ENCODE data around the gene CPEB2.

The CPEB2 gene

DNA sequence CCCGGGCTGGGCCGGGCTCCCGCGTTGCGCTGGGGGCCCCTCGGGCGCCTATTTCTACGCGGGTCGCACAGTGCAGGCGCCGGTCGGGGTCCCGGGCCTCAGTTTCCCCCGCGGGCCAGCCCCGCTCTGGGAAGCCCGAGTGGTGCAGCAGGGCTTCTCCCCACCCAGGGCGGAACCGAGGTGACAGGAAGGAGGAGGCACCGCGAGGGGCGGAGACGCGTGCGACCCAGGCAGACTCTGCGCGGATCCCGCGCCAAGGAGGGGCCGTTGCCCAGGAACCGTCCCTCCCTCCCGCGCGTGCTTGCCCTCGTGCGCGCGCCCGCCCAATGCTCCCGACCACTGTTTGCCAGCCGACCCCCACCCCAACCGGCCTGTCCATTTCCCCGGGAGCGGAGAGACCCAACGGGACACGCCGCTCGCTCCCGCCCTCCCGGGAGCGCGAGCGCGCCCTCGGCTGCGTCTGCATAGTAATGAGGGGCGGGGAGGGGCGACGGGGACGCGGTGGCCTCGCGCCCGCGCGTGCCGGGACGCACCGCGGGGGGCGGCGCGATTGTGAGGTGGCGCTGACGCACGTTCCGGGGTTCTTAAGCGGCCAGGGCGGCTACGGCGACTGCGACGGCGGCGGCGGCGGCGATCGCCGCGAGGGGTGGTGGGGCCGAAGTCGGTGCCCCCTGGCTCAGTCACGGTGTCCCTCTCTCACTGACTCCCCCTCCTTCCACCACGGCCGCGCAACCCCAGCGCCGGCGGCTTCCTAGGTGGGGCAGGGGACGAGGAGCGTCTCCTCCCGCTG lies at the start of gene CPEB2:
TSS of gene CPEB2 (plus strand) at position 613 of the 790 bp plus-strand sequence. CDS start 193 bp downstream, outside the sequence.
- peak; percentile 97 for DNase-seq (ENCODE audit: low spot score)

DNA sequence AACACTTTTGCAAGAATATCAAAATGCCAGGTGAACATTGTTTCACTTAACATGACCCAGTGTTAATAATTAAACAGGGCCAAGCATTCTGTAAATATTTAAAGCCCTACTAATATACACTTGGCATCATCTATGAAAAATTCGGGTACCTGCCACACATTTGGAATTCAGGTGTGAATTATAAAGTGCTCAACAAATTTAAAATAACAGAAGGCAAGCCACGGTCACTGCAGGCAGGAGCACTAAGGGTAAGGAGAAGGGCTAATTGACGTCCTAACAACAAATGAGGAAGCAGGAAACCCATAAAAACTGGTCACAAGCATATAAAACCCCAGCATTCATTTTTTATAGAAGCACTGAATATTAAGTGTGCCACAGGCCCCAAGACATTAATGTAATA lies 43.8 kb upstream of the CPEB2 start:
- DNase-seq (ENCODE audit: low spot score), result no peak

DNA sequence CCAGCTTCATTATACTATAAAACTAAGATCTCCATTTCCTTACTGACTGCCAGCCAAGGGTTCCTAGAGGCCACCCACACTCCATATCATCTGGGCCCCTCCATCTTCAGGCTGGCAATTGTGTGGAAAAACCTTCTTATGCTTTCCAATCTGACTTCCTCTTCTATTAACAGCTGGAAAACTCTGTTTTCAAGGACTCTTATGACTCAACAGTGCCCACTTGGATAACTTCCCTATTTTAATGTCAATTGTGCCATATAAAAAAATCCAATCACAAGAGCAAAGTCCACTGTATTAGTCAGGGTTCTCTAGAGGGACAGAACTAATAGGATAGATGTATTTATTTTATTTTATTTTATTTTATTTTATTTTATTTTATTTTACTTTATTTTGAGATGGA lies 41.0 kb upstream of the CPEB2 start:
- no peak for DNase-seq (ENCODE audit: low spot score)

DNA sequence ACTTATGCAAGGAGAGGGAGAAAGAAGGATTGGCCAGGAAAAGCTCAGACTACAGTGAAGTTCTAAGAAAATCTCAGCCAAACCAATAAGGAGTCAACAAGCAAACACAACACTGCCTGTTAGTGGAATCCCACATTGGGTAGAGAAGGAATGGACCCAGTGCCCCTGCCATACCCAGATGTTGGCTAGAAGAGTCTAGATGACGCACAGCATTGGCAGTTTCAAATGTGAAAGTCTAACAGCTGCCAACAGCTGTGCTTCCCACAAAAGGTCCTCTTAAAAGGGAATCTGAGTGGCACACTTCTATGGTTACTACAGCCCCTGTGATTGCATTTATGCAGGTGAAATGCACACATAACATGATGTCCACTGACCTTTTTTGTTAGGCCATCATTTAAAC lies 37.2 kb upstream of the CPEB2 start:
- no peak for DNase-seq (ENCODE audit: low spot score)

DNA sequence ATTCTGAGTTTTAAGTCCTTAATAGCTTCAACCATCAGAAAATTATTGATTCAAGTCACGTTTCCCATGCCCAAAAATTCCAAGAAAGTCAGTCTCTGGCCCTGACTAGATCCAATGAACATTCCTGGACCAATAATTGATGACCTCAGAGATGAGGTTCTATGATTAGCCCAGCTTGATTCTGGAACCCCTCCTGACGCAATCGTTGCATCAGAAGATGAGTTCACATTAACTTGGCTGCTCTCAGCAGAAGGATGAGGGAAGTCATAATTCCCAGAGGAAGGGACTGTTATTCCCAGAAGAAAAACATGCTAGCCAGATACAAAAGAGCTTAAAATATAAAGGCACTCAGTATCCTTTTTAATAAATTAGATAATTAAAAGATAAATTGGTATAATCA lies 34.3 kb upstream of the CPEB2 start:
- DNase-seq (ENCODE audit: low spot score), result no peak

DNA sequence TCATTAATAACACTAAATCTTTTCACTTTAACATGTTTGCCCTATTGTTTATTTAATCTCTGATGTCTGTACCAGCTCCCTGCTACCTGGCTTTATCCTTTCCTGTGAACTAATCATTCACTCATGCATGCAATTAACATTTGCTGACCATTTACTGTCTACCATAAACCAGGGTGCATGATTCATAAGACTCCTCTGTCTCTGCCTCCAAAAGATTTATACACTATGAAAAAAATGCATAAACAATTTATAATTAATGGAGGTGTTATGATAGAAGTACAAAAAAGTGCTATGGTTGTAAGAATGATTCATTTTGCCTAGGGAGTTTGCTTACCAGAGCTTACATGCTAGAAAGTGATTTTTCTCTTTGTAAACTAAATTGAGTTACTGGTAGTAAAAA lies 24.5 kb upstream of the CPEB2 start:
- DNase-seq (ENCODE audit: low spot score), result no peak

DNA sequence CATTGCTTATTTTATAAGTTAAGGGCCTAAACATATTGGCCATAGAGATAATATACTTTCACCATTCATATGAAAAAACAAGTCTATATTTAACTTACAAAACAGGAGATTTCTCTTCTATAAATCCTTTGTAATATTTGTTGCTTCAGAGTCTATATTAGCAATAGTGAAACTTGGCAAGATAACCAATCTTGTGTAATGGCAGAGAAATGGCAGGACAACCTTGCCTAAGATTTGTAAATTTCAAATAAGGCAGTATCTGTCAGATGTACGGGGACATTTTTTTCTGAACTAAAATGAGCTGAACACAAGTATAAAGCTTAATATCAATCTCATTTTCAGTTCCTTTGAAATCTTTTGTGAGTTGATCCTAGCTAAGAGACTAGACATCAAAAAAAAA lies 17.8 kb upstream of the CPEB2 start:
- DNase-seq (ENCODE audit: low spot score), result no peak

DNA sequence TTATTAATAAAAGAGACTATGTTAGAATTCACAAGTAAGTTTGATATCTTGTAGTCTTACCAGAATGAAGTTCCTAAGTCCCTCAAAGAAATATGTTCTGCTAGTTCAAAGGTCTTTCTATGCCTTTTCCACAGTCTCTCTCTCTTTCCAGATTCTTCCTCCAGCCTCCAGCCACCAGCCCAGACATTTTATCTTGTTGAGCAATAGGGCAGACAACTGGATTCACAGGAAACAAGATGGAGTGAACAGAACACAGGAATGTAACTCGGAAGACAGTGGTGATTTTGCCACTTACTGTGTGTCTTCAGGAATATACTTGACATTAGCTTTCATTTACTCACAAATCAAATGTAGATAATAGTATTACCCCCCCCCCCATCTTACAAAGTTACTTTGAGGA lies 17.1 kb upstream of the CPEB2 start:
- DNase-seq (ENCODE audit: low spot score), result no peak

DNA sequence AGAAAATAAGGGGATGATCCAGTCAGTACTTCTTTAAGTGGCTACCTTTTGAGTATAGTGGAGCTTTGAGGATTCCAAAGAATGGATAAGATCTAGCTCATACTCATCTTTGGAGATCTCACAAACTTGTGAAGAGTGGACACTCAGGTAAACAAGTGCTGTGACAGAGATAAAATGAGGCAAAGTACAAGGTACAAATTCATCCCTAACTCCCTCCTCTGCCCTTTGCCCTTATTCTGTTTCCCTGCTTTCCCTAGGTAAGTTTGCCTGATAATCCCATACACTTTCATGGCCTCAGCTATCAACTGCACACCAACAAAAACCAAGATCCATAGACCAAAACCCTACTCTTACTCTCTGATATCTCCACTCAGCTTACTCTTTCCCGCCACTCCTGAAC lies 16.4 kb upstream of the CPEB2 start:
- no peak for DNase-seq (ENCODE audit: low spot score)

DNA sequence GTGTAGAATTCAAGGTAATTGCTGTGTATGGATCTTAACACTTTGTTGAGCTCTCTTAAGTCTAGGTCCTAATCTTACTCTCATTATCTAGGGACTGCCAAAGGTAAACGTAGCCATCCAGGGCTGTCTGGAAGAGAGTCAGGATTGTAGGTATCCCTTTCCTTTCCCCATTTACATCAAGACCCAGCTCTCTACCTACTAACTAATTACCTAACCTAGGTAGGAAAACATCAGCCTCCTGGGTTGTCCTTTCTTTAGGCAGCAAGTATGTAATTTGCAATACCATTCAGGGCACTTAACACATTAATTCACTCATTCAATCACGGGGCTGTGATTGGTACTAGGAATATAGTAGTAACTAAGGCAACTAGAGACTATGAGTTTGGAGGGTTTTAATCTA lies 15.2 kb upstream of the CPEB2 start:
- no peak for DNase-seq (ENCODE audit: low spot score)

DNA sequence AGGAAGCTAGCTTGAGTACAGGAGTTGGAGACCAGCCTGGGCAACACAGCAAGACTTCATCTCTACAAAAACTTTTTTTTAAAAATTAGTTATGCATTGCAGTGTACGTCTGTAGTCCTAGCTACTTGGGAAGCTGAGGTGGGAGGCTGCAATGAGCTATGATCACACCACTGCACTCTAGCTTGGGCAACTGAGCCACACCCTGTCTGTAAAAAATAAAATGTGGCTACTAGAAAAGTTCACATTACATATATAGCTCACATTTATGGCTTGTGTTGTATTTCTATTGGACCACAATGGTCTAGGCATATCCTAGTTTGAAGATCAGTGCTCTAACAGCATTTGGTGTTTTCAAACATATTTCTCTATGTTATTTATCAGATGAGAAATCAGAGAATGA lies 11.8 kb upstream of the CPEB2 start:
- no peak for DNase-seq (ENCODE audit: low spot score)

DNA sequence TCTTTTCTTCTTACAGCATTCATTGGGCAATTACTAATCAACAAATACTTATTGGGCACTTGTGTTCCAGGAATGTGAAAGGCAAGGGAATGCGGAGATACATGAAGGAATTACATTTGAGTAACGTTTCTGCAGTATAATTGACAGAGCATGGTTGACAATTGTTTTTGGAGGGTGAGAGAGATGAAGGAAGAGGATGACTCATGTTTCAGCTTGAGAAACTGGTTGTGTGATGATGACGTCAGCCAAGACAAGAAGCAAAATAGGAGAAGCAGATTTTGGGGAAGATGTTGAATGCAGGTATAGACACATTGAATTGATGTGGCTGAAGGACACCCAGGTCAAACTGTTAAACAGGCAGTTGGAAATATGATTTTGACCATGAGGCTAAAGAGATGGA lies 8.0 kb upstream of the CPEB2 start:
- DNase-seq (ENCODE audit: low spot score), result no peak

DNA sequence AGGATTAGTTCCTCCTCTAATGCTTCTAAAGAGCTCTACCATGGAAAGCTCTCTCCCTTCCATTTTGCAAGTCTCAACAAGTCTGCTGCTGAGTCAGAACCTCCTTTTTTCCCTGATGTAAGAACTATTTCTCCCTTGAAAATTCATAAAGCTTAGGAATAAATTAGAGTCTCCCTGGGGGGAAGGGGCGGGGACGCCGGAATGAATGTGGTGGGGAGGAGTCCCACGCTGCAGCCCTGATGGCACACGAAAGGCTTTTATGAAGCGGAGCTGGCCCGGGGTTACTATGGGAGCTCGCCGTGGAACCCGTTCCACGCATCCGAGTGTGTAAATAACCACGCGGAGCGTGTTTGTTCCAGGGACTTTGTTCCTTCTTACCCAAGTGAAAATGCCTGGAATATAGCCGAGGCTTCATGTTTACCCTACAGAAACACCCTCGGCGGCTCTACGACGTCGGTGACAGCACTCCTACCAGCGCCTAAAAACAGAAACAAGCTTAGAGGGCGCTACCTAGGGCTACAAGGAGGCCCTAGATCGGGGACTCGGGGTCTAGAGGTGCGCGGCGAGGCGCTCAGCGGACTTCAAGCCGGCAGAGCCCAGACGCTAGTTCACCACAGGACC lies 923 bp upstream of the CPEB2 start:
- peak; percentile 87 for DNase-seq (ENCODE audit: low spot score)

DNA sequence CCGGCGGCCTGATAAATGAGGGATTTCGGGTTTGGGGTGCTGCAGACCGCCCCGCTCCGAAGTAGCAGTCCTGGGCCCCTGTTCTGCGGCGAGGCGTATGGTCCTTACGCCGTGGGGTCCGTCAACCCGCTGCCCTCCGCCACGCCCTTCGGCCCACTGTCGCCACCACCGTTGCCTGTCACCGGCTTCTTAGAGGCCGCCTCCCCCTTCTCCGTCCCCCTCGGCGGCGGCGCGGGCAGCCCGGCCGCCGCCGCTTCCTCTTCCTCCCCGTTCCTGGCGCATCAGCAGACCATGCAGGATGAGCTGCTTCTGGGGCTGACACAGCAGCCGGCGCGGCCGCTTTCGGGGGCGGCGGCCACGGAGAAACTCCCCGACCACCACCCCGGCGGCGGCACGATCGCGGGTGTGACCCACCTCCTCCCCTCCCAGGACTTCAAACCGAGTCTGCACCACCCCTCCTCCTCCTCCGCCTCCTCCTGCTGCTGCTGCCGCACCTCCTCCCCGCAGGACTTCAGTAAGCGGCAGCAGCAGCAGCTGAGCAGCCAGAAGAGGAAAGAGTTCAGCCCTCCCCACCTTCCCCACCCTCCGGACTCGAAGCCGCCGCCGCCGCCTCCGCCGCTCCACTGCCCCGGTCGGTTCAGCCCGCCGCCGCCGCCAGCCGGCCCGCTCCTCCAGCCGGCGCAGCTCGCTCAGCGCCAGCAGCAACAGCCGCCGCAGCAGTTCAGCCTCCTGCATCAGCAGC lies 549 bp downstream of the CPEB2 start:
- DNase-seq (ENCODE audit: low spot score), result peak; percentile 90

DNA sequence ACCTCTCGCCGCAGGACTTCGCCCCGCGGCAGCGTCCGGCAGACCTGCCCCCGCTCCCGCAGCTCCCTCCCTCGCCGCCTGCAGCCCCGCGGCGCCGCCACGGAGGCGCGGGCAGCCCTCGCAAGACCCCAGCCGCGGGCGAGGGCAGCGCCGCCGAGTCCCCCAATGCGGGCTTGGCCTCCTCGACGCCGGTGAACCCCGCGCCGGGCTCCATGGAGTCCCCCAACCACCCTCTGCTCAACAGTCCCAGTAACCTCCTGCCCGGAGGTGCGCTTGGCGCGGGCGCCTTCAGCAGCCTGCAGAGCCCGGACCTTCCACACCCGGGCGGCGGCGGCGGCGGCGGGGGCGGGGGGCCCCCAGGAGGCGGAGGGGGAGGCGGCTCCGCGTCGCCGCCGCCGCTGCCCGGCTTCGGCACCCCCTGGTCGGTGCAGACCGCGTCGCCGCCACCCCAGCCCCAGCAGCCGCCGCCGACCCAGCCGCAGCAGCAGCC lies 1.2 kb downstream of the CPEB2 start:
- DNase-seq (ENCODE audit: low spot score), result no peak

DNA sequence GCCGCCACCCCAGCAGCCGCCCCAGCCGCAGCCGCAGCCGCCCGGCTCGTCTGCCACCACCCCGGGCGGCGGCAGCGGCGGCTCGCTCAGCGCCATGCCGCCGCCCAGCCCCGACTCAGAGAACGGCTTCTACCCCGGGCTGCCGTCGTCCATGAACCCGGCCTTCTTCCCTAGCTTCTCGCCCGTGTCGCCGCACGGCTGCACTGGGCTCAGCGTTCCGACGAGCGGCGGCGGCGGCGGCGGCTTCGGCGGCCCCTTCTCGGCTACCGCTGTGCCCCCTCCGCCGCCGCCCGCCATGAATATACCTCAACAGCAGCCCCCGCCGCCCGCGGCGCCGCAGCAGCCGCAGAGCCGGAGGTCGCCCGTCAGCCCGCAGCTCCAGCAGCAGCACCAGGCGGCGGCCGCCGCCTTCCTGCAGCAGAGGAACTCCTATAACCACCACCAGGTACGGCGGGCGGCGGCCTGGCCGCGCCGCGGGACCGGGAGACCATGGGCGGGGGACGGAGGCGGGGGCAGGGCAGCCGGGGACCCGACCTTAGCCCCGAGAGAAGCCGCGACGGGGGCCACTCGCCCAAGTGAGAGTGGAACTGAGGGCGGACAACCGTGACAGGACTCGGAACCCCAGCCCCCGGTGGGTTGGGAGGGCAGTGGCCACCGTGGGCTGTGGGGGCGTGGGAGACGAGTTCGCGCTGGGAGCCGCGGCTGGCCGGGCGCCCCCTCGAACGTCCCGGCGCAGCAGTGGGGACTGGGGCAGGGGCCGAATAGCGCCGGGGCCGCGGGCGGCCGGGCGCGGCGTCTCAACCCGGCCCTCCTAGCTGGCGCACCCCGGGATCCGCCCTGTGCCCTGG lies 1.8 kb downstream of the CPEB2 start:
- DNase-seq (ENCODE audit: low spot score), result no peak

DNA sequence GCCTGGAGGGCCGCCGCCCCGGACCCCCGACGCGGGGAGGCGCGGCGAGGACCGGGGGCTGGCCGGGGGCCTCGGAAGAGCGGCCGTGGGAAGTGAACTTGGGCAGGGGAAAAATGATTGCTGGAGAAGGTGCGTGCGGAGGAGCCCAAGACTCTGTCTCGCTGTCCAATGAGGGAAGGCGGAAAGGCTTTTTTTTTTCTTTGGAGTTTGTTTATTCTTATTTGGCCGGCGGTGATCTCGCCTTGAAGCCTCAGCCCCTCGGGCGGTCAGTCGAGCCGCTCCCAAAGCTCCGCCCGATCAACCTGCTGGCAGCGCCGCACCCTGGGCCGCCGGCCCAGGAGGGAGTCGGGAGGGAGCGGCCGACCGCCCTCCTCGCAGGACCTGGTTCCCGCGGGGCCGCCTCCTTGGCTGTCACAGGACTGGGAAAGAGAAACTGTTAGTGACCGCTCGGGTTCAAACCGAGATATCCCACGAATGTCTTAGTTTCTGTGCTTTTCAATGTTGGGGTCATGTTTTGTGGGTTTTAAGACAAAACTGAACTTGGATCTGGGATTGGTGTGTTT lies 2.5 kb downstream of the CPEB2 start:
- no peak for DNase-seq (ENCODE audit: low spot score)

DNA sequence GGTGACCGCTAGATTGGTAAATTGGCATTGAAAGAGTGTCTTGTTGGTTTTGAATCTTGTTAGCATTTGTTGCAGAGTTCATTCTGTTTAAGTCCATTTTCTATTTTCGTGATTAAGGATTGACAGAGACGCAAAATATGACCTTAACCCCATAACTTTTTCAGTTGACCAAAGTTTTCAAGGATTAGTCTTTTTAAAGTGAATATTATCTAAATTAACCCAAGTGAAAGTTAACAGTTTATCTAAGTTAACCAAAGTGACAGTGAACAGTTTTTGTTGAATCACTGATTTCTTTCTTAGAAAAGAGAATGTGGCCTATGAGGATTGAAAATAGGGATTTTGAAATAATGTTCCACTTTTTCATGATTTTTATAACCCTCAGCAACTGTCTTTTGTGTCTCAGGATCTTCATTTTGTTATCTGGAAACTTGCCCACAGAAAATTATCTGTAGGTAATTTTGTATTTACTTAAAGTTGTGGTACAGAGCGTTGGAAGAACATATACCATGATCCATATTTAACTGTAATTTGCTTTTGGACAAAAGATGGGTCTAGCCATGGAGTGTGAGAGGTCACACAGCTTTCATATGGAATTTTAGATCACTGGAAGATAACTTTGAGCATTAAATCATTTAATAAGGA lies 3.3 kb downstream of the CPEB2 start:
- no peak for DNase-seq (ENCODE audit: low spot score)

DNA sequence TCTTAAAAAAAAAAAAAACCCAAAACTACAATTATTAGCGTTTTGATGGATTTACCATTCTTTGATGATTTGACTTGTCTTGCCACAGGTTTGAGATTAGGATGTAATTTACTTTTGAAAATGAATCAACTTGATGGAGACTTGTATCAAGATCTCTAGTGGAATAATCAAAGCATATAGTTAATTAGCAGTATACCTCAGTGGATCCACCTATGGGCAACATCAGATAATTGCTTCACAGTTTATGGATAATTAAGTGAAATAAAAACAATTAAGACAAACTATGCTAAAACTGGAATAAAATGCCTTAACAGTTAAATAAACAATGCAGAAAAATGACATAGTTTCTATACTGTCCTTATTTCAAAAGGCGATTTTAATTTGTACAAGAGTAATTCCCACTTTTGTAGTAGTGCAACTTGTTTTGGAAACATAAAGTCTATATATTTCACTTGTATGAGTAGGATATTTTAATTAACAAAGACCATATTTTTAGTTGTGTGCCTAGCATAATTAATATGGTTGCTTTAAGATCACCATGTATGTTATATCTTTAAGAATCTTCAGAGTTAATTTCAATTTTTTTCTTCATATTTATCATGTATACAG lies 4.2 kb downstream of the CPEB2 start:
- DNase-seq (ENCODE audit: low spot score), result no peak

DNA sequence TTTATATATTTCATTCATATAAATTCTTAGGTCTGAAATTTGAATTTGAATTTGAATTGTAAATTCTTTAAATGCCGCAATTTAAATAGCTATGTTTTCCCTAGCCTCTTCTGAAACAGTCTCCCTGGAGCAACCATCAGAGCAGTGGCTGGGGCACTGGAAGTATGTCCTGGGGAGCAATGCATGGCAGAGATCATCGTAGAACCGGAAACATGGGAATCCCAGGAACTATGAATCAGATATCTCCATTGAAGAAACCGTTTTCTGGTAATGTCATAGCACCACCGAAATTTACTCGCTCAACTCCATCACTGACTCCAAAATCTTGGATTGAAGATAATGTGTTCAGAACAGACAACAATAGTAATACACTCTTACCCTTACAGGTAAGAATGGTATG lies 4.9 kb downstream of the CPEB2 start:
- no peak for DNase-seq (ENCODE audit: low spot score)
